H9 (cell line): ENCODE data around the gene CBFA2T2. TPM values are rescaled to one million over a fixed set of nuclear protein-coding genes. Genes with fewer than 3 reads are reported as not detected.

ENCODE experiments used
- DNase-seq: peaks from one replicate; pipeline ENCODE4 v3.0.0-alpha.2; 2017
- H2AFZ ChIP-seq: one replicate; pipeline ENCODE4 v1.6.1; 2013; ENCODE audit warnings: mild to moderate bottlenecking, low read length, control low read depth, moderate library complexity
- H2AK5ac ChIP-seq: 2 replicates; pipeline ENCODE4 v1.6.1; 2013; ENCODE audit warnings: low read length, control low read depth, mixed read lengths; ENCODE audit not compliant: insufficient read length
- H2BK120ac ChIP-seq: one replicate; pipeline ENCODE4 v1.6.1; 2013; ENCODE audit warnings: low read depth, mild to moderate bottlenecking, low read length, control low read depth, inconsistent platforms; ENCODE audit not compliant: poor library complexity, severe bottlenecking
- H2BK12ac ChIP-seq: 2 replicates; pipeline ENCODE4 v1.6.1; 2013; ENCODE audit warnings: low read length, control low read depth, mixed read lengths, low read depth; ENCODE audit not compliant: insufficient read length
- H2BK15ac ChIP-seq: 2 replicates; pipeline ENCODE4 v1.6.1; 2013; ENCODE audit warnings: low read depth, low read length, control low read depth
- H2BK20ac ChIP-seq: one replicate; pipeline ENCODE4 v1.6.1; 2013; ENCODE audit warnings: low read depth, mild to moderate bottlenecking, low read length, control low read depth, inconsistent platforms; ENCODE audit not compliant: poor library complexity, severe bottlenecking
- H2BK5ac ChIP-seq: 2 replicates; pipeline ENCODE4 v1.6.1; 2013; ENCODE audit warnings: low read length, control low read depth, mixed read lengths; ENCODE audit not compliant: insufficient read length
- H3K14ac ChIP-seq: 2 replicates; pipeline ENCODE4 v1.6.1; 2013; ENCODE audit warnings: low read length, control low read depth; ENCODE audit not compliant: insufficient read depth
- H3K18ac ChIP-seq: 2 replicates; pipeline ENCODE4 v1.6.1; 2013; ENCODE audit warnings: low read depth, mild to moderate bottlenecking, mixed read lengths, low read length, control low read depth; ENCODE audit not compliant: insufficient read length
- H3K23ac ChIP-seq: 2 replicates; pipeline ENCODE4 v1.6.1; 2013; ENCODE audit warnings: low read length, control low read depth, mixed read lengths, low read depth; ENCODE audit not compliant: insufficient read length
- H3K23me2 ChIP-seq: 2 replicates; pipeline ENCODE4 v1.6.1; 2013; ENCODE audit warnings: low read depth, mild to moderate bottlenecking, mixed read lengths, low read length, control low read depth; ENCODE audit not compliant: insufficient read length, poor library complexity, severe bottlenecking
- H3K27ac ChIP-seq: 2 replicates; pipeline ENCODE4 v1.5.1; 2013; ENCODE audit warnings: low read length, control low read depth, mixed read lengths, low read depth; ENCODE audit not compliant: insufficient read length
- H3K27me3 ChIP-seq: 2 replicates; pipeline ENCODE4 v1.6.1; 2013; ENCODE audit warnings: low read length, control low read depth, inconsistent platforms; ENCODE audit not compliant: insufficient read depth
- H3K4ac ChIP-seq: 2 replicates; pipeline ENCODE4 v1.6.1; 2013; ENCODE audit warnings: low read depth, mild to moderate bottlenecking, control low read depth, inconsistent platforms, low read length, moderate library complexity
- H3K4me1 ChIP-seq: 2 replicates; pipeline ENCODE4 v1.6.1; 2013; ENCODE audit warnings: low read length, control low read depth, inconsistent platforms; ENCODE audit not compliant: insufficient read depth
- H3K4me2 ChIP-seq: 2 replicates; pipeline ENCODE4 v1.6.1; 2013; ENCODE audit warnings: low read length, control low read depth, mixed read lengths; ENCODE audit not compliant: insufficient read length, insufficient read depth
- H3K56ac ChIP-seq: 2 replicates; pipeline ENCODE4 v1.6.1; 2013; ENCODE audit warnings: low read depth, mild to moderate bottlenecking, mixed read lengths, low read length, control low read depth; ENCODE audit not compliant: insufficient read length
- H3K79me1 ChIP-seq: 2 replicates; pipeline ENCODE4 v1.6.1; 2013; ENCODE audit warnings: low read depth, mild to moderate bottlenecking, moderate library complexity, low read length, control low read depth, inconsistent platforms; ENCODE audit not compliant: insufficient read depth, poor library complexity, severe bottlenecking
- H3K79me2 ChIP-seq: 2 replicates; pipeline ENCODE4 v1.6.1; 2013; ENCODE audit warnings: low read length, control low read depth, inconsistent platforms; ENCODE audit not compliant: insufficient read depth
- H3K9ac ChIP-seq: 2 replicates; pipeline ENCODE4 v1.6.1; 2013; ENCODE audit warnings: low read length, control low read depth, mixed read lengths; ENCODE audit not compliant: insufficient read length; ENCODE audit errors: extremely low read depth
- H3K9me3 ChIP-seq: one replicate; pipeline ENCODE4 v1.6.1; 2013; ENCODE audit warnings: low read depth, low read length, inconsistent platforms; ENCODE audit not compliant: control insufficient read depth
- H3T11ph ChIP-seq: one replicate; pipeline ENCODE4 v1.6.1; 2013; ENCODE audit warnings: mild to moderate bottlenecking, low read length, control low read depth, inconsistent platforms
- H4K20me1 ChIP-seq: one replicate; pipeline ENCODE4 v1.6.1; 2013; ENCODE audit not compliant: control insufficient read depth, insufficient read length, insufficient read depth
- H4K5ac ChIP-seq: 2 replicates; pipeline ENCODE4 v1.6.1; 2013; ENCODE audit warnings: low read depth, mild to moderate bottlenecking, mixed read lengths, low read length, control low read depth; ENCODE audit not compliant: insufficient read length
- H4K8ac ChIP-seq: replicated peaks from 2 replicates; pipeline ENCODE4 v1.6.1; 2013; ENCODE audit warnings: low read length, control low read depth, mixed read lengths, low read depth; ENCODE audit not compliant: insufficient read length
- H4K91ac ChIP-seq: 2 replicates; pipeline ENCODE4 v1.6.1; 2013; ENCODE audit warnings: low read depth, mild to moderate bottlenecking, moderate library complexity, mixed read lengths, low read length, control low read depth; ENCODE audit not compliant: insufficient read length
- H3K27ac Mint-ChIP-seq, 3 experiments: 2 replicates in 2 of 3; 3 replicates in 1 of 3; pipeline ENCODE4 v1.8.0; 2020 to 2021; ENCODE audit warnings: mixed read lengths in 3 of 3, mild to moderate bottlenecking in 1 of 3, moderate library complexity in 1 of 3
- H3K27me3 Mint-ChIP-seq: 2 replicates; pipeline ENCODE4 v1.8.0; 2021; ENCODE audit warnings: low read depth, mild to moderate bottlenecking, moderate library complexity, mixed read lengths
- H3K36me3 Mint-ChIP-seq, 3 experiments: 2 replicates in 2 of 3; 3 replicates in 1 of 3; pipeline ENCODE4 v1.8.0; 2020 to 2021; ENCODE audit warnings: low read depth in 3 of 3, mixed read lengths in 3 of 3; ENCODE audit not compliant: insufficient read depth in 1 of 3
- H3K4me1 Mint-ChIP-seq, 2 experiments: 2 replicates each; pipeline ENCODE4 v1.8.0; 2020; ENCODE audit warnings: mixed read lengths in 2 of 2
- H3K4me3 Mint-ChIP-seq, 2 experiments: 2 replicates in 1 of 2; 3 replicates in 1 of 2; pipeline ENCODE4 v1.8.0; 2020 to 2021; ENCODE audit warnings: mild to moderate bottlenecking in 2 of 2, mixed read lengths in 2 of 2, moderate library complexity in 1 of 2
- H3K9me3 Mint-ChIP-seq, 2 experiments: 2 replicates in 1 of 2; 3 replicates in 1 of 2; pipeline ENCODE4 v1.8.0; 2020; ENCODE audit warnings: mild to moderate bottlenecking in 2 of 2, mixed read lengths in 2 of 2, moderate library complexity in 1 of 2
- CTCF ChIP-seq: fragments of 200-600 bp; sonication (generic); conservative IDR thresholded peaks from 3 replicates; pipeline ENCODE4 v1.8.0; 2021; ENCODE audit warnings: antibody characterized with exemption, mild to moderate bottlenecking
- WGBS: extraction: QIAGEN DNeasy Blood & Tissue Kit; methylation state at CpG from one replicate; pipeline ENCODE4 v1.1.7; 2013; ENCODE audit warnings: missing lambda C conversion rate, low lambda C conversion rate, mixed read lengths; ENCODE audit not compliant: insufficient read length; ENCODE audit errors: extremely low coverage; 5-methylcytosine and 5-hydroxymethylcytosine counted together
- total RNA-seq: library from RNA; stranded (reverse); gene quantifications from 2 replicates; pipeline ENCODE4 v1.2.1, GENCODE V29; 2021

The CBFA2T2 gene
- total RNA-seq, 1 experiment from 2014 or later: 11.2 TPM

DNA sequence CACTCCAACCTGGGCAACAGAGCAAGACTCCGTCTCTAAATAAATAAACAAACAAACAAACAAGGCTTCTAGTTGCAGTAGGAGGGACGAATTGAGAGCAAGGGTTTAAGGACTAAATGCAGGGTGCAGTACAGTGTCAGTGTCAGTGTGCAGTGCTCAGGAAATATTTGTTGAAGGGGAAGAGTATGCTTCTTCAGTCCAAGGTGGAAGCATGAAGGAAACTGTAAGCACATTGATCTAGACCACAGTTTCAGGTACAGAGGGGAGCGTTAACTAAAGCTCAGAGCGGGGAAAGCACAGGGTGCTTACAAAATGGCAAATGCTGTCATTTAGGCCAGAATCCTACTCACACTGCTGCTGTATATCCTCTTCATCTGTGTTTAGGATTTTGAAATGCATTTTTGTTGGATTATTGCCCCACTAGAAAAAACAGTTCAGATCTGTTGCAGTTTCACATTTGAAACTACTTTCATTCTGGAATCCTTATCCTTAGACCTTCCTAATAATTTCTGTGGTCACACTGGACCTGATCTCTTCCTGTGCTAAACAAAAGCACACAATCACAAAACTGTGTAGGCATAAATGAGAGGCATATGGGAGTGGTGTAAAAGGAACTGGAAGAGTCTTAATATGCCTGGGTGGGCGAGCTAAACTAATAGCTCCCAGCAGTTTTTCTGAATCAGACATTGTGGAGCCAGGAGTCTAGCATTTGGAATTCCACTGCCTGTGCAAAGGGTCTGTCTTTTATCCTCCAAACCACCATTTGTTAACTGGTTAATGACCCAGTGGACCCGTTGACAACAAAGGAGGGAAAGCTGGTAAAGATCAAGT lies 41.4 kb downstream of the CBFA2T2 start:
- peaks cover 10 to 14% of the 10 kb centered on the region in 2 experiments for H3K4me1 Mint-ChIP-seq
- Histone ChIP-seq H3K9me3 (no peaks in the 10 kb centered on the region), H2BK15ac (no peak overlapping the region), H4K5ac (no peak overlapping the region), H3K4me1 (no peaks in the 10 kb centered on the region; the same call in 1 of the 2 replicates), H4K20me1 (no peaks in the 10 kb centered on the region), H2BK20ac (no peak overlapping the region), H3K79me1 (no peaks in the 10 kb centered on the region), H2BK120ac (no peak overlapping the region), H3K27me3 (no peaks in the 10 kb centered on the region), H4K8ac (no peak overlapping the region), H3K23ac (no peak overlapping the region), H3T11ph (no peak overlapping the region), H3K4ac (no peak overlapping the region), H2AFZ (no peak overlapping the region), H3K9ac (no peak overlapping the region), H3K56ac (no peak overlapping the region), H2BK5ac (no peak overlapping the region), H3K14ac (no peak overlapping the region), H2BK12ac (no peak overlapping the region), H3K27ac (no peak overlapping the region), H2AK5ac (no peak overlapping the region), H4K91ac (no peak overlapping the region), H3K4me2 (no peak overlapping the region), H3K79me2 (no peaks in the 10 kb centered on the region; the same call in 1 of the 2 replicates), H3K23me2 (no peaks in the 10 kb centered on the region), H3K18ac (no peak overlapping the region)
- no peak overlapping the region for H3K4me3 Mint-ChIP-seq
- no peak overlapping the region for H3K27ac Mint-ChIP-seq
- no CpG with 5 or more reads among the region's 6 CpGs for WGBS
- peaks cover 0 to 2% of the 10 kb centered on the region in 2 experiments; a peak in 1 of 5 replicates for H3K9me3 Mint-ChIP-seq
- peaks cover 0 to 2% (median 0%) of the 10 kb centered on the region in 3 experiments; a peak in 2 of 7 replicates for H3K36me3 Mint-ChIP-seq
- no peak for DNase-seq
- TF ChIP-seq CTCF: no peak
- no peaks in the 10 kb centered on the region for H3K27me3 Mint-ChIP-seq
